ENCODE measurements around the gene CNTD1. TPM values are rescaled to one million over a fixed set of nuclear protein-coding genes. Genes with fewer than 3 reads are reported as not detected.
"Not testable (repeated sequence)": the region's sequence is repeated elsewhere in the genome, so short reads cannot be mapped to it uniquely, and the experiment has no call there.

Gene CNTD1
- total RNA-seq, 1 experiment from 2014 or later, result not detected

- no peak for DNase-seq (ENCODE audit: low read depth)
- in situ Hi-C loops (cut with HindIII; ENCODE audit: low pct_unique_long_range_greater_than_20kb, low sequenced_read_pairs), result no loop called here
Observed at GRCh38 chr17:42853597-42853967, 54.9 kb downstream of the CNTD1 start.

- in situ Hi-C loops (cut with HindIII; ENCODE audit: low pct_unique_long_range_greater_than_20kb, low sequenced_read_pairs), result no loop called here
- DNase-seq (ENCODE audit: low read depth), result no peak
Observed at GRCh38 chr17:42853968-42854790, 55.5 kb downstream of the CNTD1 start.

- in situ Hi-C loops (cut with HindIII; ENCODE audit: low pct_unique_long_range_greater_than_20kb, low sequenced_read_pairs), result no loop called here
- no peak for DNase-seq (ENCODE audit: low read depth)
Observed at GRCh38 chr17:42855048-42855596, 56.5 kb downstream of the CNTD1 start.

GRCh38 chr17:42856093-42856492 lies 57.4 kb downstream of the CNTD1 start:
- in situ Hi-C loops (cut with HindIII; ENCODE audit: low pct_unique_long_range_greater_than_20kb, low sequenced_read_pairs); DNase-seq (ENCODE audit: low read depth): not testable (repeated sequence)

GRCh38 chr17:42856516-42856915 lies 57.9 kb downstream of the CNTD1 start:
- in situ Hi-C loops (cut with HindIII; ENCODE audit: low pct_unique_long_range_greater_than_20kb, low sequenced_read_pairs); DNase-seq (ENCODE audit: low read depth): not testable (repeated sequence)

GRCh38 chr17:42857389-42857788 lies 58.7 kb downstream of the CNTD1 start:
- no peak for DNase-seq (ENCODE audit: low read depth)
- in situ Hi-C loops (cut with HindIII; ENCODE audit: low pct_unique_long_range_greater_than_20kb, low sequenced_read_pairs), result no loop called here

Other genes starting within 250 kb of the CNTD1 start
- gene HSD17B1, start 245.9 kb upstream of the CNTD1 start, total RNA-seq (2014; rRNA removed; shearing (Covaris generic); ENCODE audit: low replicate concordance), result not detected in 2 replicates
- gene COASY, start 236.7 kb upstream of the CNTD1 start, total RNA-seq (2014; rRNA removed; shearing (Covaris generic); ENCODE audit: low replicate concordance), result 24.0 and 29.5 TPM in 2 replicates
- 13.0 and 21.9 TPM in 2 replicates for gene MLX, start 231.8 kb upstream of the CNTD1 start, total RNA-seq (2014; rRNA removed; shearing (Covaris generic); ENCODE audit: low replicate concordance)
- 3.4 and 8.6 TPM in 2 replicates for gene PSMC3IP, start 221.1 kb upstream of the CNTD1 start, total RNA-seq (2014; rRNA removed; shearing (Covaris generic); ENCODE audit: low replicate concordance)
- 50.5 and 90.2 TPM in 2 replicates for gene RETREG3, start 189.5 kb upstream of the CNTD1 start, total RNA-seq (2014; rRNA removed; shearing (Covaris generic); ENCODE audit: low replicate concordance)
- gene TUBG1, start 189.2 kb upstream of the CNTD1 start, total RNA-seq (2014; rRNA removed; shearing (Covaris generic); ENCODE audit: low replicate concordance), result 74.8 and 76.6 TPM in 2 replicates
- 3.1 and 6.7 TPM in 2 replicates for gene TUBG2, start 139.6 kb upstream of the CNTD1 start, total RNA-seq (2014; rRNA removed; shearing (Covaris generic); ENCODE audit: low replicate concordance)
- 20.5 and 21.5 TPM in 2 replicates for gene PLEKHH3, start 121.9 kb upstream of the CNTD1 start, total RNA-seq (2014; rRNA removed; shearing (Covaris generic); ENCODE audit: low replicate concordance)
- gene CCR10, start 117.0 kb upstream of the CNTD1 start, total RNA-seq (2014; rRNA removed; shearing (Covaris generic); ENCODE audit: low replicate concordance), result not detected in 2 replicates
- gene CNTNAP1, start 116.3 kb upstream of the CNTD1 start, total RNA-seq (2014; rRNA removed; shearing (Covaris generic); ENCODE audit: low replicate concordance), result 2.0 and 3.2 TPM in 2 replicates
- gene EZH1, start 53.8 kb upstream of the CNTD1 start, total RNA-seq (2014; rRNA removed; shearing (Covaris generic); ENCODE audit: low replicate concordance), result 8.2 and 21.3 TPM in 2 replicates
- gene RAMP2, start 37.6 kb upstream of the CNTD1 start, total RNA-seq (2014; rRNA removed; shearing (Covaris generic); ENCODE audit: low replicate concordance), result not detected in 2 replicates
- gene VPS25, start 25.4 kb upstream of the CNTD1 start, total RNA-seq (2014; rRNA removed; shearing (Covaris generic); ENCODE audit: low replicate concordance), result 123 and 179 TPM in 2 replicates
- gene WNK4, start 18.3 kb upstream of the CNTD1 start, total RNA-seq (2014; rRNA removed; shearing (Covaris generic); ENCODE audit: low replicate concordance), result not detected in 2 replicates
- 211 and 246 TPM in 2 replicates for gene COA3, start 157 bp upstream of the CNTD1 start, total RNA-seq (2014; rRNA removed; shearing (Covaris generic); ENCODE audit: low replicate concordance)
- gene BECN1, start 25.4 kb downstream of the CNTD1 start, total RNA-seq (2014; rRNA removed; shearing (Covaris generic); ENCODE audit: low replicate concordance), result 107 and 132 TPM in 2 replicates
- gene PSME3, start 34.5 kb downstream of the CNTD1 start, total RNA-seq (2014; rRNA removed; shearing (Covaris generic); ENCODE audit: low replicate concordance), result 61.1 and 83.1 TPM in 2 replicates
- gene AOC2, start 45.7 kb downstream of the CNTD1 start, total RNA-seq (2014; rRNA removed; shearing (Covaris generic); ENCODE audit: low replicate concordance), result 0.38 TPM in 1 of 2 replicates, not detected in the other
- gene AOC3, start 52.3 kb downstream of the CNTD1 start, total RNA-seq (2014; rRNA removed; shearing (Covaris generic); ENCODE audit: low replicate concordance), result 0.17 TPM in 1 of 2 replicates, not detected in the other
- gene G6PC1, start 101.9 kb downstream of the CNTD1 start, total RNA-seq (2014; rRNA removed; shearing (Covaris generic); ENCODE audit: low replicate concordance), result not detected in 2 replicates
- 38.8 and 50.3 TPM in 2 replicates for gene AARSD1, start 165.6 kb downstream of the CNTD1 start, total RNA-seq (2014; rRNA removed; shearing (Covaris generic); ENCODE audit: low replicate concordance)
- not detected in 2 replicates for gene PTGES3L, start 181.2 kb downstream of the CNTD1 start, total RNA-seq (2014; rRNA removed; shearing (Covaris generic); ENCODE audit: low replicate concordance)
- gene RUNDC1, start 181.7 kb downstream of the CNTD1 start, total RNA-seq (2014; rRNA removed; shearing (Covaris generic); ENCODE audit: low replicate concordance), result 8.9 and 9.8 TPM in 2 replicates
- 1,310 and 1,529 TPM in 2 replicates for gene RPL27, start 199.6 kb downstream of the CNTD1 start, total RNA-seq (2014; rRNA removed; shearing (Covaris generic); ENCODE audit: low replicate concordance)
- 42.9 and 90.9 TPM in 2 replicates for gene IFI35, start 207.9 kb downstream of the CNTD1 start, total RNA-seq (2014; rRNA removed; shearing (Covaris generic); ENCODE audit: low replicate concordance)
- 163 and 181 TPM in 2 replicates for gene VAT1, start 223.5 kb downstream of the CNTD1 start, total RNA-seq (2014; rRNA removed; shearing (Covaris generic); ENCODE audit: low replicate concordance)
- 1.2 TPM in 1 of 2 replicates, not detected in the other for gene RND2, start 226.4 kb downstream of the CNTD1 start, total RNA-seq (2014; rRNA removed; shearing (Covaris generic); ENCODE audit: low replicate concordance)